Stimulated activated CD4-positive, alpha-beta T cell treated with anti-CD3 and anti-CD28 coated beads, Interleukin-12 subunit alpha, Interleukin-12 subunit beta, amount 100 ng/mL, for 48 hours (primary cell): ENCODE data around the gene RCCD1.
A peak's percentile ranks its signal among the peaks of the same experiment; 100 is the strongest.

Experiments
- DNase-seq, 3 donors: peaks; one replicate each; pipeline ENCODE4 v3.0.0-alpha.2; 2020; ENCODE audit warnings: low read depth in 2 of 3, low spot score in 1 of 3

The RCCD1 gene

GRCh38 chr15:90960298-90961091 lies 5.8 kb downstream of the RCCD1 start:
- DNase-seq, result no peak

GRCh38 chr15:90962021-90962420 lies 7.3 kb downstream of the RCCD1 start:
- DNase-seq, result no peak

GRCh38 chr15:90966262-90966661 lies 11.6 kb downstream of the RCCD1 start:
- DNase-seq, result no peak

- DNase-seq, result no peak
These were observed 12.5 kb downstream of the RCCD1 start for GRCh38 chr15:90967206-90967605.

GRCh38 chr15:90968434-90968833 lies 13.8 kb downstream of the RCCD1 start:
- no peak for DNase-seq

- no peak for DNase-seq
These were observed 15.6 kb downstream of the RCCD1 start for GRCh38 chr15:90970274-90970673.

GRCh38 chr15:90972133-90972532 lies 17.4 kb downstream of the RCCD1 start:
- DNase-seq, result no peak

- no peak for DNase-seq
These were observed 19.5 kb downstream of the RCCD1 start for GRCh38 chr15:90974216-90974615.

- DNase-seq, result no peak
These were observed 24.9 kb downstream of the RCCD1 start for GRCh38 chr15:90979582-90979981.

GRCh38 chr15:90981681-90982080 lies 27.0 kb downstream of the RCCD1 start:
- DNase-seq, result no peak

GRCh38 chr15:90982135-90982534 lies 27.5 kb downstream of the RCCD1 start:
- no peak for DNase-seq

GRCh38 chr15:90986790-90987507 lies 32.3 kb downstream of the RCCD1 start:
- DNase-seq, result no peak

- DNase-seq, result no peak
These were observed 33.0 kb downstream of the RCCD1 start for GRCh38 chr15:90987561-90988141.

- DNase-seq, result no peak
These were observed 33.6 kb downstream of the RCCD1 start for GRCh38 chr15:90988296-90988695.

GRCh38 chr15:90989040-90989768 lies 34.5 kb downstream of the RCCD1 start:
- DNase-seq, result no peak

GRCh38 chr15:90990446-90990845 lies 35.8 kb downstream of the RCCD1 start:
- DNase-seq, result no peak

GRCh38 chr15:90991587-90992285 lies 37.1 kb downstream of the RCCD1 start:
- no peak for DNase-seq

- no peak for DNase-seq
These were observed 39.4 kb downstream of the RCCD1 start for GRCh38 chr15:90994059-90994416.

GRCh38 chr15:90994417-90995311 lies 40.0 kb downstream of the RCCD1 start, which contains the start of gene PRC1:
TSS of gene PRC1 (minus strand) at chr15:90994535. CDS start at chr15:90994417, 118 bp downstream.
- peak; percentile 98 to 99 (median 99) for DNase-seq

GRCh38 chr15:90998737-90999136 lies 44.1 kb downstream of the RCCD1 start:
- no peak for DNase-seq
